Ascending aorta (tissue), 2 donors: ENCODE data around the gene BRD9. TPM values are rescaled to one million over a fixed set of nuclear protein-coding genes. Genes with fewer than 3 reads are reported as not detected.

Experiments
- DNase-seq, 2 donors: peaks; one replicate each; pipeline ENCODE4 v3.0.0-alpha.2; 2019; ENCODE audit warnings: low spot score in 2 of 2
- H3K27ac ChIP-seq, 2 donors: fragments of 200-600 bp; sonication (generic); one replicate each; pipeline ENCODE4 v1.5.1; 2016 to 2017; ENCODE audit warnings: mild to moderate bottlenecking in 1 of 2
- H3K27me3 ChIP-seq: fragments of 200-600 bp; sonication (generic); one replicate; pipeline ENCODE4 v1.5.1; 2017
- H3K36me3 ChIP-seq, 2 donors: fragments of 200-600 bp; sonication (generic); one replicate each; pipeline ENCODE4 v1.5.1; 2016
- H3K4me1 ChIP-seq, 2 donors: fragments of 200-600 bp; sonication (generic); one replicate each; pipeline ENCODE4 v1.5.1; 2016 to 2017; ENCODE audit warnings: mild to moderate bottlenecking in 1 of 2
- H3K4me3 ChIP-seq, 2 donors: fragments of 200-600 bp; sonication (generic); one replicate each; pipeline ENCODE4 v1.5.1; 2016 to 2017; ENCODE audit warnings: mild to moderate bottlenecking in 1 of 2
- H3K9me3 ChIP-seq, 2 donors: fragments of 200-600 bp; sonication (generic); one replicate each; pipeline ENCODE4 v1.5.1; 2016
- CTCF ChIP-seq, 3 experiments: fragments of 200-600 bp in 2 of 3; fragments of 450-650 bp in 1 of 3; sonication (generic) in 2 of 3; IDR thresholded peaks; one replicate each; pipeline ENCODE4 v1.5.1; 2016 to 2019; ENCODE audit warnings: antibody characterized with exemption in 3 of 3, mild to moderate bottlenecking in 1 of 3, moderate library complexity in 1 of 3
- intact Hi-C: fragments of 100-400 bp; cut with DNase I; formaldehyde crosslinking; loops from one replicate; pipeline ENCODE4 v1.15.1; 2023
- total RNA-seq: library from RNA; depleted of rRNA; stranded (reverse); fragments of >200 nt; gene quantifications from one replicate; pipeline ENCODE4 v1.1.0, GENCODE V29; 2016

Gene BRD9
- total RNA-seq, 1 donor from 2014 or later, result 13.6 TPM

GRCh38 chr5:909994-910768 is 17.6 kb upstream of the BRD9 start:
- no peak for DNase-seq
- intact Hi-C loops, result no loop called here

GRCh38 chr5:909086-909485 is 16.5 kb upstream of the BRD9 start:
- no peak overlapping the region for H3K27ac ChIP-seq
- H3K9me3 ChIP-seq, result no peaks in the 10 kb centered on the region
- no peaks in the 10 kb centered on the region for H3K4me1 ChIP-seq
- intact Hi-C loops, result no loop called here
- H3K4me3 ChIP-seq, result no peak overlapping the region
- no peak for DNase-seq
- TF ChIP-seq CTCF (IDR thresholded peaks at IDR 0.05), result no peak
- no peaks in the 10 kb centered on the region for H3K27me3 ChIP-seq
- no peaks in the 10 kb centered on the region for H3K36me3 ChIP-seq

More at GRCh38 chr5:909994-910768, 17.6 kb upstream of the BRD9 start:
- no peaks in the 10 kb centered on the region for H3K4me1 ChIP-seq
- no peak overlapping the region for H3K4me3 ChIP-seq
- H3K36me3 ChIP-seq, result no peaks in the 10 kb centered on the region
- TF ChIP-seq CTCF (IDR thresholded peaks at IDR 0.05), result no peak
- H3K27ac ChIP-seq, result no peak overlapping the region
- no peaks in the 10 kb centered on the region for H3K9me3 ChIP-seq
- no peaks in the 10 kb centered on the region for H3K27me3 ChIP-seq

- H3K4me3 ChIP-seq, result no peak overlapping the region
- no peaks in the 10 kb centered on the region for H3K27me3 ChIP-seq
- intact Hi-C loops, result no loop called here
- H3K36me3 ChIP-seq, result no peaks in the 10 kb centered on the region
- no peaks in the 10 kb centered on the region for H3K4me1 ChIP-seq
- H3K9me3 ChIP-seq, result no peaks in the 10 kb centered on the region
- no peak overlapping the region for H3K27ac ChIP-seq
- no peak for DNase-seq
- no peak for TF ChIP-seq CTCF (IDR thresholded peaks at IDR 0.05)
These were observed 15.6 kb upstream of the BRD9 start for GRCh38 chr5:908172-908571.

- TF ChIP-seq CTCF (IDR thresholded peaks at IDR 0.05), result no peak
- Histone ChIP-seq H3K9me3 (no peaks in the 10 kb centered on the region), H3K4me3 (no peak overlapping the region), H3K27ac (no peak overlapping the region), H3K27me3 (no peaks in the 10 kb centered on the region), H3K4me1 (no peaks in the 10 kb centered on the region), H3K36me3 (no peaks in the 10 kb centered on the region)
- intact Hi-C loops, result no loop called here
- DNase-seq, result no peak
These were observed 14.8 kb upstream of the BRD9 start for GRCh38 chr5:907366-907910.

GRCh38 chr5:905139-905642 is 12.6 kb upstream of the BRD9 start:
- no peak for DNase-seq
- no peaks in the 10 kb centered on the region for H3K9me3 ChIP-seq
- H3K27ac ChIP-seq, result no peak overlapping the region
- H3K36me3 ChIP-seq, result no peaks in the 10 kb centered on the region
- H3K27me3 ChIP-seq, result no peaks in the 10 kb centered on the region
- no peaks in the 10 kb centered on the region for H3K4me1 ChIP-seq
- TF ChIP-seq CTCF (IDR thresholded peaks at IDR 0.05), result no peak
- H3K4me3 ChIP-seq, result no peak overlapping the region
- intact Hi-C loops, result no loop called here
